ENCODE results near the gene SYN1.
A peak's percentile ranks its signal among the peaks of the same experiment; 100 is the strongest.

Gene SYN1

DNA sequence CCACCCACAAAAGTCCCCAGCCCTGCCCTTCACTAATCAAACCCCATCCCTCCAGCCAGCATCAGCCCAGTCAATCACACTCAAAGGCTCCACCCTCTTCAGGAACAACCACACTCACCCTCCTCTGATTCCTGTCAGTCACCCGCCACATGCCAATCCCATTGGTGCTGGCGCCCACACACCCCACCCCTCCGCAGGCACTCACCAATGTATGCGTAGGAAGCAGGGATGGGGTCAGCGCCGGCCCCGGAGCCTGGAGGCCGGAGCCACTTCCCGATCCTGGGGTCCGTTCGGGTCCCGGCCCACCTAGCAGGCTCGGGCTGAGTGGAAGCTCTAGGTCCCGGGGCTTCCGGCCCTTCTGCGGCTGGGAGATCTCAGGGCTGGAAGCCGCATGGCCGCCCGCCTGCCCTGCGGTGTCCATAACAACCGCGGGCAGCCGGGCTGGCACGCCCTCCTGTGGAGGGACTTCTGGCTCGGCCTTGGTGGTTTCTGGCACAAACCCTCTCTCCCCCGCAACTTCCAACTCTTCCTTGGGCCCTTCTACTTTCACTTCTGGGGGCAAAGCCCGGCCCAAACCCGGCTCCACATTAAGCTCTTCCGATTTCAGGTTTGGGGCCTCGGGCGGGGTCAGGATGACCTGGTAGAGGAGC lies 18.0 kb upstream of the SYN1 start:
- Histone ChIP-seq H3K27ac (ENCODE audit: low read depth, low read length) (no peak overlapping the region), H3K9ac (ENCODE audit: low read length in 5 of 5) (no peak overlapping the region), H3K27me3 (ENCODE audit: control insufficient read depth in 5 of 5, insufficient read depth in 4 of 5, low read length in 5 of 5) (peaks cover 0 to 2% (median 0%) of the 10 kb centered on the region in 5 donors), H3K4me3 (ENCODE audit: low read depth in 1 of 5, low read length in 5 of 5) (peak overlapping the region in 1 of 5 donors; percentile 40), H3K4me1 (ENCODE audit: control insufficient read depth in 5 of 5, insufficient read depth in 5 of 5, low read length in 5 of 5) (peaks cover 0 to 3% (median 0%) of the 10 kb centered on the region in 5 donors), H3K9me3 (ENCODE audit: control insufficient read depth in 5 of 5, low read length in 5 of 5) (peaks cover 0 to 26% (median 19%) of the 10 kb centered on the region in 5 donors), H3K36me3 (ENCODE audit: control insufficient read depth in 5 of 5, insufficient read depth in 5 of 5, low read length in 5 of 5) (peaks cover 0 to 61% (median 39%) of the 10 kb centered on the region in 5 donors)

DNA sequence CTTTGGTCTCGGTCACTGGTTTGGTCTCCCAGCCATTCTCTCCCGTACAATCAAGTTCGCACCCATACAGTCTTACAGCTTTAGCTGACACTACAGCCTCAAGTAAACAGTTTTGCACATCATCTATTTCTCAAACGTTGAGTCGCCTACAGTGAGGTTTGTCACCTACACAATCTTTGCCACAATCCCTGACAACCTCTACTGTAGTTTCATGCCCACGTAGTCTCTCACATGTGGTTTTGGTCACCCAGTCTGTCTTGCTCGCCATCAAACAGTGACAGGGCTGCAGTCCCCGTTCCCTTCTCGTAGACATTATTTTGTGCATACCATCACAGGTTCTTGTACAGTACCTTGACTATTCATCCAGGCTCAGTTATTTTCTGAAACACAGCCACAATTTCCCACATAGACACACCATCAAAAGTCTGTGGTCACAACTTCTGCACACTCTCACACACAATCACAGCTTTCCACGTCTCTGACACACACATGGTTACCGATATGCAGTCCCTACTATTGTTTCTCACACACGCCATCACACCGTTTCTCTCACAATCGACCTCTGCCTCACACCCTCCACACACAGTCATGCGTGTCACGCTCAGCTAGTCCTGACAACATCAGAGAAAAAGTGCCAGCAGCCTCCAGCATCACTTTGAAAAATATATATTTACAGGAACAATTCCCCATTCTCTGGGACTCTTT lies 15.4 kb upstream of the SYN1 start:
- Histone ChIP-seq H3K4me3 (ENCODE audit: low read depth in 1 of 5, low read length in 5 of 5) (no peak overlapping the region), H3K27me3 (ENCODE audit: control insufficient read depth in 5 of 5, insufficient read depth in 4 of 5, low read length in 5 of 5) (peaks cover 0 to 2% (median 0%) of the 10 kb centered on the region in 5 donors), H3K9me3 (ENCODE audit: control insufficient read depth in 5 of 5, low read length in 5 of 5) (peaks cover 0 to 17% (median 7%) of the 10 kb centered on the region in 5 donors), H3K4me1 (ENCODE audit: control insufficient read depth in 5 of 5, insufficient read depth in 5 of 5, low read length in 5 of 5) (peaks cover 0 to 4% (median under 1%) of the 10 kb centered on the region in 5 donors), H3K9ac (ENCODE audit: low read length in 5 of 5) (no peak overlapping the region), H3K36me3 (ENCODE audit: control insufficient read depth in 5 of 5, insufficient read depth in 5 of 5, low read length in 5 of 5) (peaks cover 0 to 48% (median 33%) of the 10 kb centered on the region in 5 donors), H3K27ac (ENCODE audit: low read depth, low read length) (no peak overlapping the region)

GRCh38 chrX:47633689-47634590 lies 14.3 kb upstream of the SYN1 start:
- Histone ChIP-seq H3K9ac (ENCODE audit: low read length in 5 of 5) (no peak overlapping the region), H3K27me3 (ENCODE audit: control insufficient read depth in 5 of 5, insufficient read depth in 4 of 5, low read length in 5 of 5) (no peaks in the 10 kb centered on the region), H3K36me3 (ENCODE audit: control insufficient read depth in 5 of 5, insufficient read depth in 5 of 5, low read length in 5 of 5) (peaks cover 0 to 38% (median 25%) of the 10 kb centered on the region in 5 donors), H3K9me3 (ENCODE audit: control insufficient read depth in 5 of 5, low read length in 5 of 5) (peaks cover 0 to 7% (median 2%) of the 10 kb centered on the region in 5 donors), H3K4me1 (ENCODE audit: control insufficient read depth in 5 of 5, insufficient read depth in 5 of 5, low read length in 5 of 5) (peaks cover 0 to 9% (median 3%) of the 10 kb centered on the region in 5 donors), H3K4me3 (ENCODE audit: low read depth in 1 of 5, low read length in 5 of 5) (no peak overlapping the region), H3K27ac (ENCODE audit: low read depth, low read length) (no peak overlapping the region)

DNA sequence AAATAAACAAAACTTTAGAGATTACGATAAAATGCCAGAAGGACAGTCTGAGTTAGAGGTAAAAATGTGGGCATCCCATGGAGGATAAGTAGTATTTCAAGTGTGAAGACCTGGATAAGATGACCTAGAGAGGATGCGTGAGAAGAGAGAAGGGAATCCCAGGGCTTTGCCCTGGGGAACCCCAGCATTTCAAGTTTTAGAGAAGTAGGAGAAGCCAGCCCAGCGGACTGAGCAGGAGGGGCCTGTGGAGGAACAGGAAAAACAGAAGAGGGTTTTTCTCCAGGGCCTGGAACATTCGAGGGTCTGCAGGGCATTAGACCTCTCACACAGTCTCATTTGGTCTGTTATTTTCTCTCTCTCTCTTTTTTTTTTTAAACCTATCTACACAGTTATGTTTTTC lies 13.0 kb upstream of the SYN1 start:
- Histone ChIP-seq H3K36me3 (ENCODE audit: control insufficient read depth in 5 of 5, insufficient read depth in 5 of 5, low read length in 5 of 5) (peaks cover 0 to 26% (median 15%) of the 10 kb centered on the region in 5 donors), H3K9ac (ENCODE audit: low read length in 5 of 5) (no peak overlapping the region), H3K4me3 (ENCODE audit: low read depth in 1 of 5, low read length in 5 of 5) (no peak overlapping the region), H3K27ac (ENCODE audit: low read depth, low read length) (no peak overlapping the region), H3K4me1 (ENCODE audit: control insufficient read depth in 5 of 5, insufficient read depth in 5 of 5, low read length in 5 of 5) (peaks cover 0 to 9% (median 3%) of the 10 kb centered on the region in 5 donors), H3K27me3 (ENCODE audit: control insufficient read depth in 5 of 5, insufficient read depth in 4 of 5, low read length in 5 of 5) (peaks cover 0 to 8% (median 0%) of the 10 kb centered on the region in 5 donors), H3K9me3 (ENCODE audit: control insufficient read depth in 5 of 5, low read length in 5 of 5) (no peaks in the 10 kb centered on the region)

DNA sequence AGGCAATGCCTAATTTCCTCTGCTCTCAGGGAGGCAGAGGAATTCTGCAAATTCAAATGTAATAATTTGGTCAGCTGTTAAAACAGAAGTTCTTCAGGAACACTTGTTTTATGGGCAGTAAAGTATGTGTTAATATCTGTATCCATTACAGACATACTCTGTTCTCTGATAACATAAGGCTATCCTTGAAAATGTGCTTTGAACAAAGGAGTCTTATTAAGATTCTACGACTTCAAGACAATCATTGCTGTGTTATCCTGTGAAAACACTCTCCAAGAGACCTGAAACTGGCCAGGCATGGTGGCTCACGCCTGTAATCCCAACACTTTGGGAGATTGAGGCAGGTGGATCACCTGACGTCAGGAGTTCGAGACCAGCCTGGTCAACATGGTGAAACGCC lies 12.0 kb upstream of the SYN1 start:
- H3K27ac ChIP-seq (ENCODE audit: low read depth, low read length): no peak overlapping the region
- peaks cover 0 to 8% (median 4%) of the 10 kb centered on the region in 5 donors for H3K27me3 ChIP-seq (ENCODE audit: control insufficient read depth in 5 of 5, insufficient read depth in 4 of 5, low read length in 5 of 5)
- no peaks in the 10 kb centered on the region for H3K9me3 ChIP-seq (ENCODE audit: control insufficient read depth in 5 of 5, low read length in 5 of 5)
- H3K36me3 ChIP-seq (ENCODE audit: control insufficient read depth in 5 of 5, insufficient read depth in 5 of 5, low read length in 5 of 5): peaks cover 0 to 16% (median 12%) of the 10 kb centered on the region in 5 donors
- H3K4me3 ChIP-seq (ENCODE audit: low read depth in 1 of 5, low read length in 5 of 5): no peak overlapping the region
- H3K9ac ChIP-seq (ENCODE audit: low read length in 5 of 5): no peak overlapping the region
- H3K4me1 ChIP-seq (ENCODE audit: control insufficient read depth in 5 of 5, insufficient read depth in 5 of 5, low read length in 5 of 5): peaks cover 0 to 9% (median 3%) of the 10 kb centered on the region in 5 donors

- peaks cover 0 to 13% (median 4%) of the 10 kb centered on the region in 5 donors for H3K27me3 ChIP-seq (ENCODE audit: control insufficient read depth in 5 of 5, insufficient read depth in 4 of 5, low read length in 5 of 5)
- H3K4me3 ChIP-seq (ENCODE audit: low read depth in 1 of 5, low read length in 5 of 5): peak within 1 kb of the TSS in 1 of 5 donors; percentile 15
- no peaks in the 10 kb centered on the region for H3K9me3 ChIP-seq (ENCODE audit: control insufficient read depth in 5 of 5, low read length in 5 of 5)
- H3K4me1 ChIP-seq (ENCODE audit: control insufficient read depth in 5 of 5, insufficient read depth in 5 of 5, low read length in 5 of 5): peaks cover 0 to 9% (median 3%) of the 10 kb centered on the region in 5 donors
- peaks cover 0 to 4% (median 2%) of the 10 kb centered on the region in 5 donors for H3K36me3 ChIP-seq (ENCODE audit: control insufficient read depth in 5 of 5, insufficient read depth in 5 of 5, low read length in 5 of 5)
- no peak within 1 kb of the TSS for H3K27ac ChIP-seq (ENCODE audit: low read depth, low read length)
- H3K9ac ChIP-seq (ENCODE audit: low read length in 5 of 5): no peak within 1 kb of the TSS
Observed at GRCh38 chrX:47629419-47630200, 10.0 kb upstream of the SYN1 start, which contains the start of gene CFP. CFP (minus strand) TSS chrX:47629930; CDS start chrX:47629844, 86 bp downstream.

DNA sequence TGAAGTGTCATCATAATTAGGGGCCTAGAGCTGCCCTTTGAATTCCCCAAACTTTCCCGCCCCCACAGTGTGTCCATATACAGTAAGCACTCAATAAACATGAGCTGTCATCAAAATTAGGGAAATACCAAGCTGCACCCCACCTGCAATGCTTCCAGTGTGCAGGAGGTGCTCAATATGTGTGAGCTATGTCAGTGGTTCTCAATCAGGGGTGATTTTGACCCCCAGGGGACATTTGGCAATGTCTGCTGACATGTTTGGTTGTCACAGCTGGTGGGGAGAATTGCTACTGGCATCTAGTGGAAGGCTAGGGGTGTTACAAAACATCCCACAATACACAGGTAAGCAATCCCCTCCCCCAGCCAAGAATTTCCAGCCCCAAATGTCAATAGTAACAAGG lies 9.3 kb upstream of the SYN1 start:
- Histone ChIP-seq H3K9me3 (ENCODE audit: control insufficient read depth in 5 of 5, low read length in 5 of 5) (peaks cover 0 to 3% (median 0%) of the 10 kb centered on the region in 5 donors), H3K4me3 (ENCODE audit: low read depth in 1 of 5, low read length in 5 of 5) (no peak overlapping the region), H3K9ac (ENCODE audit: low read length in 5 of 5) (no peak overlapping the region), H3K4me1 (ENCODE audit: control insufficient read depth in 5 of 5, insufficient read depth in 5 of 5, low read length in 5 of 5) (peaks cover 0 to 10% (median 3%) of the 10 kb centered on the region in 5 donors), H3K36me3 (ENCODE audit: control insufficient read depth in 5 of 5, insufficient read depth in 5 of 5, low read length in 5 of 5) (no peaks in the 10 kb centered on the region), H3K27me3 (ENCODE audit: control insufficient read depth in 5 of 5, insufficient read depth in 4 of 5, low read length in 5 of 5) (peaks cover 0 to 16% (median 5%) of the 10 kb centered on the region in 5 donors), H3K27ac (ENCODE audit: low read depth, low read length) (no peak overlapping the region)

DNA sequence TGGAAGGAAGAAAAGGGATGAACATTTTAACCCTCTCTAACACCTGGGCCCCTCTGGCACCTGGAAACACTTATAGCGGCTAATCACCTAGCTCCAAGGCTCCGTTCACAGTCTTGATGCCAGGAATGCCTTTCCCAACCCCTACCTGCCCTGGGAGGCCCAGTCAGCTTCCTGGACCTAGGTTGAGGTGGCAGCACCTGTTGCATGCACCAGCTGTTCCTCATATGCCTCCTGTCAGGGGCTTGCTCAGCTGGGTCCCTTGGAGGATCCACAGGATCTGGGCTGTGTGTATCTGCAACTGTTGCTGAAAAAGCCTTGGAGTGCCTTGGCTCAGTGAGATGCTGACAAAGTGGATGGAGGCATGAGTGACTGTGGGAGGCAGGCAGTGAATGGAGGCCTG lies 5.7 kb upstream of the SYN1 start:
- Histone ChIP-seq H3K36me3 (ENCODE audit: control insufficient read depth in 5 of 5, insufficient read depth in 5 of 5, low read length in 5 of 5) (no peaks in the 10 kb centered on the region), H3K27me3 (ENCODE audit: control insufficient read depth in 5 of 5, insufficient read depth in 4 of 5, low read length in 5 of 5) (peaks cover 0 to 29% (median 13%) of the 10 kb centered on the region in 5 donors), H3K9me3 (ENCODE audit: control insufficient read depth in 5 of 5, low read length in 5 of 5) (peaks cover 0 to 10% (median 0%) of the 10 kb centered on the region in 5 donors), H3K4me1 (ENCODE audit: control insufficient read depth in 5 of 5, insufficient read depth in 5 of 5, low read length in 5 of 5) (peaks cover 0 to 13% (median 4%) of the 10 kb centered on the region in 5 donors), H3K27ac (ENCODE audit: low read depth, low read length) (no peak overlapping the region), H3K9ac (ENCODE audit: low read length in 5 of 5) (no peak overlapping the region), H3K4me3 (ENCODE audit: low read depth in 1 of 5, low read length in 5 of 5) (no peak overlapping the region)

DNA sequence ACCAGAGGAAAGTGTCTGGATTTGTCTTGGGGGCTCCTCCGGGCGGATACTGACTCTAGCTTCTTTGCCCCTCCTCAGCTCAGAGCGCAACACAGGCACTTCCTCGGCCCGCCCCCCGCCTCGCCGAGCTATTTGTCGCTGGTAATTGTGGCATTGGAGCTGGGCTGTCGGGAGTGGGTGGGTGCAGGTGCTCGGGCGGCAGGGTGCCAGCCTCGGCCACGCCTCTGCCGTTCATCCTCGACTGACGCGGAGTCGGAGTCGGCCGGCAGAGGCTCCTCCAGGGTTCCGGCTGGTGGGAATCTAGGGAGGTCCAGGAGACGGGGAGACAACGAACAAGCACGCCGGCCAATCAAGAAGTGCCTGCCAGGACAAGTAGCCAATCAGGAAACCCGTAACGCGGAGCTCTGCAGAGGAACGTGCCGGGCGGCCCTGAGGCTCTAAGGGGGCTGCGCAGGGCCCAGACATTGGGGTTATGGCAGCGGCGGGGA lies 3.9 kb upstream of the SYN1 start:
- Histone ChIP-seq H3K4me1 (ENCODE audit: control insufficient read depth in 5 of 5, insufficient read depth in 5 of 5, low read length in 5 of 5) (peaks cover 0 to 10% (median 0%) of the 10 kb centered on the region in 5 donors), H3K9ac (ENCODE audit: low read length in 5 of 5) (no peak overlapping the region), H3K9me3 (ENCODE audit: control insufficient read depth in 5 of 5, low read length in 5 of 5) (peaks cover 0 to 10% (median 0%) of the 10 kb centered on the region in 5 donors), H3K27ac (ENCODE audit: low read depth, low read length) (no peak overlapping the region), H3K4me3 (ENCODE audit: low read depth in 1 of 5, low read length in 5 of 5) (peak overlapping the region in 2 of 5 donors; percentile 21 to 24), H3K27me3 (ENCODE audit: control insufficient read depth in 5 of 5, insufficient read depth in 4 of 5, low read length in 5 of 5) (peaks cover 0 to 29% (median 15%) of the 10 kb centered on the region in 5 donors), H3K36me3 (ENCODE audit: control insufficient read depth in 5 of 5, insufficient read depth in 5 of 5, low read length in 5 of 5) (no peaks in the 10 kb centered on the region)

All from subcutaneous abdominal adipose tissue (tissue), 5 donors.